CD4-positive, alpha-beta memory T cell (primary cell): ENCODE measurements around the gene SOX18. TPM values are rescaled to one million over a fixed set of nuclear protein-coding genes. Genes with fewer than 3 reads are reported as not detected.
"Not testable (repeated sequence)": the region's sequence is repeated elsewhere in the genome, so short reads cannot be mapped to it uniquely, and the experiment has no call there.

ENCODE experiments used
- CTCF ChIA-PET: fragments of 350-600 bp; sonication (Branson Sonifier 250); formaldehyde crosslinking; loops from one replicate; lab custom pipeline; 2021; ENCODE audit warnings: inconsistent platforms; ENCODE audit not compliant: partially characterized antibody; lab: Charles Lee
- POLR2A ChIA-PET: fragments of 350-600 bp; sonication (Branson Sonifier 250); formaldehyde crosslinking; loops from one replicate; lab custom pipeline; 2021; ENCODE audit not compliant: partially characterized antibody; lab: Charles Lee
- DNase-seq, 5 donors: peaks; one replicate each; pipeline versions ENCODE4 v3.0.0 to v3.0.0-alpha.2; 2020 to 2022; ENCODE audit warnings: mixed read lengths in 1 of 5
- H3K27ac ChIP-seq: one replicate; pipeline ENCODE4 v1.7.0; 2013; ENCODE audit warnings: low read depth, low read length
- H3K27me3 ChIP-seq: 2 replicates; pipeline ENCODE4 v1.7.0; 2013; ENCODE audit warnings: mild to moderate bottlenecking, low read length, moderate library complexity; ENCODE audit not compliant: insufficient read depth
- H3K36me3 ChIP-seq: 2 replicates; pipeline ENCODE4 v1.7.0; 2013; ENCODE audit warnings: mild to moderate bottlenecking, low read length, moderate library complexity; ENCODE audit not compliant: insufficient read depth
- H3K4me1 ChIP-seq: 2 replicates; pipeline ENCODE4 v1.7.0; 2013; ENCODE audit warnings: mild to moderate bottlenecking, low read length, moderate library complexity; ENCODE audit not compliant: insufficient read depth
- H3K4me3 ChIP-seq, 2 donors: one replicate each; pipeline ENCODE4 v1.7.0; 2013; ENCODE audit warnings: low read length in 2 of 2, mild to moderate bottlenecking in 1 of 2
- H3K9me3 ChIP-seq, 2 donors: one replicate each; pipeline ENCODE4 v1.7.0; 2013; ENCODE audit warnings: low read length in 2 of 2, control low read depth in 1 of 2; ENCODE audit not compliant: control insufficient read depth in 1 of 2
- H3K27ac Mint-ChIP-seq, 7 donors: one replicate each; pipeline ENCODE4 v1.8.0; 2020 to 2021; ENCODE audit warnings: mixed read lengths in 7 of 7, mild to moderate bottlenecking in 6 of 7, inconsistent platforms in 3 of 7, moderate library complexity in 3 of 7
- H3K27me3 Mint-ChIP-seq, 2 donors: one replicate each; pipeline ENCODE4 v1.8.0; 2020 to 2021; ENCODE audit warnings: mixed read lengths in 2 of 2
- H3K36me3 Mint-ChIP-seq, 2 donors: one replicate each; pipeline ENCODE4 v1.8.0; 2020 to 2021; ENCODE audit warnings: mixed read lengths in 2 of 2, inconsistent platforms in 1 of 2, mild to moderate bottlenecking in 1 of 2
- H3K4me1 Mint-ChIP-seq, 4 donors: one replicate each; pipeline ENCODE4 v1.8.0; 2020 to 2021; ENCODE audit warnings: mixed read lengths in 4 of 4, mild to moderate bottlenecking in 1 of 4
- H3K4me3 Mint-ChIP-seq, 8 donors: one replicate each; pipeline ENCODE4 v1.8.0; 2020 to 2021; ENCODE audit warnings: mixed read lengths in 8 of 8, mild to moderate bottlenecking in 7 of 8, moderate library complexity in 6 of 8, inconsistent platforms in 3 of 8
- H3K9me3 Mint-ChIP-seq, 8 donors: one replicate each; pipeline ENCODE4 v1.8.0; 2020 to 2021; ENCODE audit warnings: mixed read lengths in 8 of 8, mild to moderate bottlenecking in 5 of 8, inconsistent platforms in 3 of 8, moderate library complexity in 1 of 8
- intact Hi-C: fragments of 100-400 bp; cut with micrococcal nuclease; formaldehyde crosslinking; loops from one replicate; pipeline ENCODE4 v1.15.1; 2023
- polyA plus RNA-seq, 2 donors: library from polyadenylated mRNA; unstranded; fragments of 300-500 nt; fragmentation: Illumina TruSeq; gene quantifications; one replicate each; pipeline ENCODE4 v1.2.3, GENCODE V29; 2021
- total RNA-seq, 2 experiments: library from RNA; stranded (reverse); gene quantifications; one replicate each; pipeline ENCODE4 v1.2.3, GENCODE V29; 2021

Gene SOX18
- total and polyA plus RNA-seq, 4 experiments from 2014 or later = not detected

DNA sequence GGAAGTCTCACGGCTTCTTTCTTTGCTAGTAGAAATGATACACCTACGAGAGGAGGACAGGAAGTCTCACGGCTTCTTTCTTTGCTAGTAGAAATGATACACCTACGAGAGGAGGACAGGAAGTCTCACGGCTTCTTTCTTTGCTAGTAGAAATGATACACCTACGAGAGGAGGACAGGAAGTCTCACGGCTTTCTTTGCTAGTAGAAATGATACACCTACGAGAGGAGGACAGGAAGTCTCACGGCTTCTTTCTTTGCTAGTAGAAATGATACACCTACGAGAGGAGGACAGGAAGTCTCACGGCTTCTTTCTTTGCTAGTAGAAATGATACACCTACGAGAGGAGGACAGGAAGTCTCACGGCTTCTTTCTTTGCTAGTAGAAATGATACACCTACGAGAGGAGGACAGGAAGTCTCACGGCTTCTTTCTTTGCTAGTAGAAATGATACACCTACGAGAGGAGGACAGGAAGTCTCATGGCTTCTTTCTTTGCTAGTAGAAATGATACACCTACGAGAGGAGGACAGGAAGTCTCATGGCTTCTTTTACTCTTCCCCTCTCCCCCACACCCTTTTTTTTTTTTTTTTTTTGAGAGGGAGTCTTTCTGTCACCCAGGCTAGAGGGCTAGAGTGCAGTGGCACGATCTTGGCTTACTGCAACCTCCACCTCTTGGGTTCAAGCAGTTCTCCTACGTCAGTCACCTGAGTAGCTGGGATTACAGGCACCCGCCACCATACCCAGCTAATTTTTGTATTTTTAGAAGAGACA is 36.9 kb downstream of the SOX18 start:
- intact Hi-C loops, H3K27ac ChIP-seq, H3K27me3 ChIP-seq, H3K27me3 Mint-ChIP-seq: not testable (repeated sequence)
- CTCF ChIA-PET = interaction anchor here (1.7 kb wide), 1 partner anchor 149 kb away, joined by 4 read pairs; no protein-coding TSS in a partner anchor
- H3K4me1 Mint-ChIP-seq = peaks cover 7 to 36% (median 24%) of the 10 kb centered on the region in 4 donors
- Histone ChIP-seq H3K36me3 (peaks cover 55% of the 10 kb centered on the region), H3K4me1 (peaks cover 39% of the 10 kb centered on the region), H3K4me3 (peak overlapping the region; percentile 29 to 32), H3K9me3 (peaks cover 11 to 16% of the 10 kb centered on the region in 2 donors)
- peak overlapping the region in 4 of 7 donors; percentile 22 to 64 (median 39) for H3K27ac Mint-ChIP-seq
- DNase-seq = peak in 4 of 5 donors; percentile 34 to 57 (median 54)
- POLR2A ChIA-PET = interaction anchor here (0.8 to 1.6 kb wide), 4 partner anchors 16 to 276 kb away, joined by 3 to 10 read pairs (median 4); partner anchors contain the start of genes LIME1, PRPF6 and SAMD10
- H3K36me3 Mint-ChIP-seq = peaks cover 49 to 63% of the 10 kb centered on the region in 2 donors
- H3K9me3 Mint-ChIP-seq = peaks cover 0 to 44% (median 33%) of the 10 kb centered on the region in 8 donors
- H3K4me3 Mint-ChIP-seq = peak overlapping the region in 5 of 8 donors; percentile 41 to 65 (median 53)

DNA sequence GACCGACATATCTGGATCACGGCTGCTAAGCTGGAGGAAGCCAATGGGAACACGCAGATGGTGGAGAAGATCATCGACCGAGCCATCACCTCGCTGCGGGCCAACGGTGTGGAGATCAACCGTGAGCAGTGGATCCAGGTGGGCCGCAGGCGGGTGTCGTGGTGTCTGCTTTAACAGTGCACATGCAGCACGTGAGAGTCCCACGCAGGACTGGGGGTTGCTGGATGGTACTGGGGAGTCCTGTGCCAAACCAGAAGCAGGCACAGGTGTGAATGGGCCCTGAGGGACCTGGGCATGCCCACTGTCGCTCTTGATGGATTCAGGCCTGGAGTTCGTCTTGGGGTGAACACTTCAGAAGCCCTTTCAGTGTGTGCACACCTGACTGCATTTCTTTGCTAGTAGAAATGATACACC is 38.1 kb downstream of the SOX18 start:
- Histone ChIP-seq H3K9me3 (peaks cover 11 to 16% of the 10 kb centered on the region in 2 donors), H3K27ac (no peak overlapping the region), H3K4me1 (peaks cover 39% of the 10 kb centered on the region), H3K36me3 (peaks cover 56% of the 10 kb centered on the region), H3K27me3 (no peaks in the 10 kb centered on the region), H3K4me3 (peak overlapping the region; percentile 38 to 60)
- Mint-ChIP-seq H3K4me1 (peaks cover 6 to 40% (median 24%) of the 10 kb centered on the region in 4 donors), H3K9me3 (peaks cover 0 to 44% (median 33%) of the 10 kb centered on the region in 8 donors), H3K36me3 (peaks cover 49 to 66% of the 10 kb centered on the region in 2 donors), H3K27me3 (no peaks in the 10 kb centered on the region), H3K4me3 (peak overlapping the region in 6 of 8 donors; percentile 12 to 66 (median 56)), H3K27ac (peak overlapping the region; percentile 4 to 91 (median 51))
- peak in 2 of 5 donors; percentile 13 to 14 for DNase-seq
- CTCF ChIA-PET = no interaction called here
- POLR2A ChIA-PET = interaction anchor here (1.0 kb wide), 1 partner anchor 31 kb away, joined by 3 read pairs; no protein-coding TSS in a partner anchor
- intact Hi-C loops = no loop called here

DNA sequence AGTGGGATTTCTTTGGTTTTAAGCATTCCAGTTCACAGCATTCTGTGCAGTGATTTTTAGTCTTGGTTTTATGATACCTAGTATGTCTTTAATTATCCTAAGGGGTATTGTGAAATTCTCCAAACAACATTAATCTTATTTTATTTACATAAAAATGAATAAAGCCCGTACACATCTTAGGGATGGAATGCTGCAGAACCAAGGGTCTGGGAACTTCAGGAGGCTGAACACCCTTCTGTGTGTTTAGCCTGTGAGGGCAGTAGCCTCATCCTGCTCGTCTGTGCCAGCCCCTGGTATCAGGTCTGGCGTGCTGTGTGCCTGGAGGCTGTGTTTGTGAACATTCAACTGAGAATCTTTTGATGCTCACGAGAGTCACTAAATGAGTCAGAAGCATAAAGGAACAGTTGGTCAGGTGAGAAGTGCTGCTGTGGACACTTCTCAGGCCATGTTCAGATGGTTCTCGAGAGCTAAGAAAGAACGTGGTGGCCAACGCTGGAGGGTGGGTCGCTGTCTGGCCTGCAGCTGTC is 38.7 kb downstream of the SOX18 start:
- Mint-ChIP-seq H3K9me3 (peaks cover 0 to 44% (median 33%) of the 10 kb centered on the region in 8 donors), H3K27ac (peak overlapping the region in 4 of 7 donors; percentile 4 to 55 (median 42)), H3K4me3 (peak overlapping the region in 2 of 8 donors; percentile 31 to 44), H3K4me1 (peaks cover 6 to 40% (median 24%) of the 10 kb centered on the region in 4 donors), H3K36me3 (peaks cover 49 to 66% of the 10 kb centered on the region in 2 donors), H3K27me3 (no peaks in the 10 kb centered on the region)
- DNase-seq = no peak
- ChIA-PET POLR2A (interaction anchor here (1.0 to 2.0 kb wide), 3 partner anchors 28 to 30 kb away, joined by 3 to 5 read pairs (median 4); no protein-coding TSS in a partner anchor), CTCF (no interaction called here)
- Histone ChIP-seq H3K9me3 (peaks cover 11 to 16% of the 10 kb centered on the region in 2 donors), H3K4me1 (peaks cover 39% of the 10 kb centered on the region), H3K27me3 (no peaks in the 10 kb centered on the region), H3K4me3 (peak overlapping the region; percentile 38 to 60), H3K27ac (no peak overlapping the region), H3K36me3 (peaks cover 56% of the 10 kb centered on the region)
- intact Hi-C loops = no loop called here

DNA sequence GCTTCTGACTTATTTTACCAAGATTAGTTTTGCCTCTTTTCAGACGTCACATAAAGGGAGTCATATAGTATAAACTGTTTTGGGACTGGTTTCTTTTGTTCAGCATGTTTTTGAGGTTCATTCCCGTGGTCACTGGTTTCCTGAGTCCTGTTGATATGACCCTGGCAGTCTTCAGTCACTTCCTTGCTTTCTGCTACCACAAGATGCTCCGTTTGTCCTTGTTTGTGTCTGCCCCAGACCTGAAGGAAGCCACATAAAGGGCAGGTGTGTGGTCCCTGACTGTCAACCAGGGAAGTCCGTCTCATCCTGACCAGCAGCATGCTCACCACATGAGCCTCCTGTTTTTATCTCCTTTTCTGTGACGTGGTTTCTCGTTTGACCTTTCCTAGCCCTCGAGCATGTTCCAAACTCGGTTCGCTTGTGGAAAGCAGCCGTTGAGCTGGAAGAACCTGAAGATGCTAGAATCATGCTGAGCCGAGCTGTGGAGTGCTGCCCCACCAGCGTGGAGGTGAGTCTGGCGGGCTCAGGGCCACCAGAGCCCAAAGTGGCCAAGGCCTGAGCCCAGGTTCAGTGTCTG is 39.5 kb downstream of the SOX18 start:
- peak overlapping the region in 1 of 7 donors; percentile 61 for H3K27ac Mint-ChIP-seq
- Histone ChIP-seq H3K9me3 (peaks cover 11 to 16% of the 10 kb centered on the region in 2 donors), H3K4me3 (no peak overlapping the region), H3K27ac (no peak overlapping the region), H3K36me3 (peaks cover 56% of the 10 kb centered on the region), H3K27me3 (no peaks in the 10 kb centered on the region), H3K4me1 (peaks cover 39% of the 10 kb centered on the region)
- ChIA-PET POLR2A (interaction anchor here (0.6 to 2.0 kb wide), 3 partner anchors 19 to 29 kb away, joined by 3 to 5 read pairs (median 4); no protein-coding TSS in a partner anchor), CTCF (no interaction called here)
- peaks cover 6 to 47% (median 26%) of the 10 kb centered on the region in 4 donors for H3K4me1 Mint-ChIP-seq
- peaks cover 49 to 66% of the 10 kb centered on the region in 2 donors for H3K36me3 Mint-ChIP-seq
- H3K27me3 Mint-ChIP-seq = no peaks in the 10 kb centered on the region
- H3K9me3 Mint-ChIP-seq = peaks cover 0 to 39% (median 29%) of the 10 kb centered on the region in 8 donors
- intact Hi-C loops = no loop called here
- H3K4me3 Mint-ChIP-seq = peak overlapping the region in 3 of 8 donors; percentile 25 to 33 (median 31)
- no peak for DNase-seq

DNA sequence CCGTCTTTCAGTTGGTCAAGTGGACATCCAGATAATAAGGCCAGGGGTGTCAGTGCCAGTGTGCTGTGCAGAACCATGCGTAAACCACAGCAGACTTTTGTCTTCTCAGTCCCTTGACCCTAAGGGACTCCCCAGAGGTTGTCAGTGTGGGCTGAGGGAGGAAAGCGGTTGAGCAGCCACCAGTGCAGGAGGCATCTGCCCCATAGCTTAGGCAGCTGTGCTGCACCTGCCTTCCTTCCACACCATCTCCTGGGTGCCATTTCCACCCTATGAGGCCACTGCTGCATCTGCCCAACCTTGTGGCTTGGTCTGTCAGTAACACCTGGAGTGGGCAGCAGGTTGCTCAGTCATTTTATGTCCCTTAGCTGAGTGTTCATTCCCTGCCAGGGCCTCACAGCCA is 42.5 kb downstream of the SOX18 start:
- Mint-ChIP-seq H3K27me3 (no peaks in the 10 kb centered on the region), H3K27ac (no peak overlapping the region), H3K4me3 (no peak overlapping the region), H3K36me3 (peaks cover 58 to 59% of the 10 kb centered on the region in 2 donors), H3K4me1 (peaks cover 5 to 33% (median 21%) of the 10 kb centered on the region in 4 donors), H3K9me3 (peaks cover 0 to 35% (median 25%) of the 10 kb centered on the region in 8 donors)
- intact Hi-C loops = no loop called here
- DNase-seq = no peak
- H3K4me1 ChIP-seq = peaks cover 22% of the 10 kb centered on the region
- ChIA-PET POLR2A (interaction anchor here (1.2 kb wide), 1 partner anchor 26 kb away, joined by 4 read pairs; the partner anchor contains the start of gene PRPF6), CTCF (interaction anchor here (1.4 kb wide), 1 partner anchor 32 kb away, joined by 4 read pairs; no protein-coding TSS in a partner anchor)
- no peaks in the 10 kb centered on the region for H3K27me3 ChIP-seq
- H3K9me3 ChIP-seq = peaks cover 11 to 16% of the 10 kb centered on the region in 2 donors
- peaks cover 67% of the 10 kb centered on the region for H3K36me3 ChIP-seq
- no peak overlapping the region for H3K4me3 ChIP-seq
- no peak overlapping the region for H3K27ac ChIP-seq

DNA sequence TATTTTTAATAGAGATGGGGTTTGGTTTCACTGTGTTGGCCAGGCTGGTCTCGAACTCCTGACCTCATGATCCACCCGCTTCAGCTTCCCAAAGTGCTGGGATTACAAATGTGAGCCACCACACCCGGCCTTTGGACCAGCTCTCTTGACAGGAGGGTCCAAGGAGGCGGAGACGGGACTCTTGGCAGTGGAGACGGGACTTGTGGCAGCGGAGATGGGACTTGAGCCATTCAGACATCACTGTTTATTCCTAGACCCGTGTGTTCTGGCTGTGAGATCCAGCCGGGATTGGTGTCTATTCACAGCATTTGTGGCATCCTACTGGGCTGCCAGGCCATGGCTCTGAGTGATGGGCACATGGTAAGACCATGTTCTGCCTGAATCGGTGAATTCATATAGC is 42.9 kb downstream of the SOX18 start:
- Histone ChIP-seq H3K4me3 (no peak overlapping the region), H3K9me3 (peaks cover 10 to 15% of the 10 kb centered on the region in 2 donors), H3K4me1 (peaks cover 20% of the 10 kb centered on the region), H3K27me3 (no peaks in the 10 kb centered on the region), H3K27ac (no peak overlapping the region), H3K36me3 (peaks cover 69% of the 10 kb centered on the region)
- peaks cover 0 to 34% (median 24%) of the 10 kb centered on the region in 8 donors for H3K9me3 Mint-ChIP-seq
- no peaks in the 10 kb centered on the region for H3K27me3 Mint-ChIP-seq
- ChIA-PET POLR2A (interaction anchor here (1.2 kb wide), 1 partner anchor 26 kb away, joined by 4 read pairs; the partner anchor contains the start of gene PRPF6), CTCF (interaction anchor here (1.4 kb wide), 1 partner anchor 32 kb away, joined by 4 read pairs; no protein-coding TSS in a partner anchor)
- no peak for DNase-seq
- H3K36me3 Mint-ChIP-seq = peaks cover 61 to 62% of the 10 kb centered on the region in 2 donors
- no peak overlapping the region for H3K27ac Mint-ChIP-seq
- intact Hi-C loops = no loop called here
- H3K4me3 Mint-ChIP-seq = no peak overlapping the region
- H3K4me1 Mint-ChIP-seq = peaks cover 5 to 35% (median 19%) of the 10 kb centered on the region in 4 donors
